GM18873 (cell line): ENCODE results near the gene PALD1.

ENCODE experiments used
- ATAC-seq: cut with Tn5 transposase; IDR thresholded peaks from one replicate; pipeline ENCODE4 v1.9.1; 2021; ENCODE audit warnings: mild to moderate bottlenecking, moderate library complexity, moderate number of reproducible peaks; ENCODE audit not compliant: unreplicated experiment, low FRiP score

Gene PALD1

DNA sequence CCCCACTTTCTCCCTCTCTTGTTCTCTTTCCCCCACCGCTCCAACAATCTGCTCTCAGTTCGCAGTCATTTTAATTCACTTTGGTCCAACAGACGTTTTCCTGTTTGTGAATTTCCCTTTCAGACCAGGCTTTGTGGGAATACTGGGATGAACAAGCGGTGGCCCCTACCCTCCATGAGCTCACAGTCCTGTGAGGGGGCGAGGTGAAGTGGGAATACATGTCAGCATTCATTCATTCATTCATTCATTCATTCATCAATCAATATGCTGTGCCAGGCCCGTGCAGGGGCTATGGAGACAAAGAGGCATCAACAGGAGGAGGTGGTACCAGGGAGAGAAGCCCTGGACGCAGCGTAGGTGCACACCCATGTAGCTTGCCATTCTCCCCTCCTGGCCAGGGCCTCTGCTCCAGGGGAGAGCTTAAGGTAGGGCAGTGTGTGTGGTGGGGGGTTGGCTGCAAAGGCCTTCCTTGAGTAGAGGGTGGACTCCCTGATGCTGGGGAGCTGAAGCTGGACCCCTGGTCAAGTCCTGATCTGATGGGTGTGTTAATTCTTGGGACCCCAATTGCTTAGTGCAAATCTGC is 107.9 kb downstream of the PALD1 start:
- no peak for ATAC-seq

- no peak for ATAC-seq
Measured at GRCh38 chr10:70587045-70587658, 108.6 kb downstream of the PALD1 start.

- no peak for ATAC-seq
Measured at GRCh38 chr10:70588255-70588654, 109.7 kb downstream of the PALD1 start.

- no peak for ATAC-seq
Measured at GRCh38 chr10:70588859-70589570, 110.4 kb downstream of the PALD1 start.

GRCh38 chr10:70589762-70590654 is 111.4 kb downstream of the PALD1 start:
- ATAC-seq = no peak

GRCh38 chr10:70590655-70591416 is 112.3 kb downstream of the PALD1 start:
- ATAC-seq = no peak

GRCh38 chr10:70592186-70592735 is 113.7 kb downstream of the PALD1 start:
- ATAC-seq = no peak

DNA sequence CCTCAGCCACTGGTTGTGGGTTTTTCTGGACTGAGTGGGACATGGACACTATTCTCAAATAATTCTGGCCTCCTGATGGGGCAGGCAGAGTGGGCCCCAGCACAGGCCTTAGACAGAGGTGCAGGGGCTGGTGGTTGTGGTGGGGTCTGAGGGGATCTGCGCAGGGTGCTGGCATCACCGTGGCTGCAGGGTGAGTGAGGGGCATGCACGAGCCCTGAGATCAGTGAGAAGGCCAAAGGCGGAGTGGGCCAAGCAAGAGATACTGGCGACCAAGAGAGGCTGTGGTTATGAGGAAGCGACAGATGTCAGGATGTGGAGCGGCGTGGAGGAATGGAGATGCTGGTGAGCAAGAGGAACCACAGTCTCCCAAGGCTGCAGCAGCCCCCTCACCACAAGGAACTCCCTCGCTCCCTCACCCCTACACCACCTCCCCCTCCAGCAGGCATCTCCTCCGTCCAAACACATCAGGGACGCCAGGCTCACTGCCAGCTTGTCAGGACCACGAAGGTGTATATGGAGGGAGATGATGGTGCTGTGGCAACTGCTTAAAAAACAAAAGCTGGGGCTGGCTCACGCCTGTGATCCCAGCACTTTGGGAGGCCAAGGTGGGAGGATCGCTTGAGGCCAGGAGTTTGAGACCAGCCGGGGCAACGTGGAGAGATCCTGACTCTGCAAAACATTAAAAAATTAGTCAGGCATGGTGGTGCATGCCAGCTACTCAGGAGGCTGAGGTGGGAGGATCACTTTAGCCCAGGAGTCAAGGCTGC is 114.4 kb downstream of the PALD1 start:
- ATAC-seq = no peak

- ATAC-seq = no peak
Measured at GRCh38 chr10:70593513-70593890, 114.9 kb downstream of the PALD1 start.

- ATAC-seq = no peak
Measured at GRCh38 chr10:70594161-70594560, 115.6 kb downstream of the PALD1 start.

GRCh38 chr10:70595566-70596016 is 117.0 kb downstream of the PALD1 start:
- no peak for ATAC-seq

- no peak for ATAC-seq
Measured at GRCh38 chr10:70596110-70596798, 117.7 kb downstream of the PALD1 start.

DNA sequence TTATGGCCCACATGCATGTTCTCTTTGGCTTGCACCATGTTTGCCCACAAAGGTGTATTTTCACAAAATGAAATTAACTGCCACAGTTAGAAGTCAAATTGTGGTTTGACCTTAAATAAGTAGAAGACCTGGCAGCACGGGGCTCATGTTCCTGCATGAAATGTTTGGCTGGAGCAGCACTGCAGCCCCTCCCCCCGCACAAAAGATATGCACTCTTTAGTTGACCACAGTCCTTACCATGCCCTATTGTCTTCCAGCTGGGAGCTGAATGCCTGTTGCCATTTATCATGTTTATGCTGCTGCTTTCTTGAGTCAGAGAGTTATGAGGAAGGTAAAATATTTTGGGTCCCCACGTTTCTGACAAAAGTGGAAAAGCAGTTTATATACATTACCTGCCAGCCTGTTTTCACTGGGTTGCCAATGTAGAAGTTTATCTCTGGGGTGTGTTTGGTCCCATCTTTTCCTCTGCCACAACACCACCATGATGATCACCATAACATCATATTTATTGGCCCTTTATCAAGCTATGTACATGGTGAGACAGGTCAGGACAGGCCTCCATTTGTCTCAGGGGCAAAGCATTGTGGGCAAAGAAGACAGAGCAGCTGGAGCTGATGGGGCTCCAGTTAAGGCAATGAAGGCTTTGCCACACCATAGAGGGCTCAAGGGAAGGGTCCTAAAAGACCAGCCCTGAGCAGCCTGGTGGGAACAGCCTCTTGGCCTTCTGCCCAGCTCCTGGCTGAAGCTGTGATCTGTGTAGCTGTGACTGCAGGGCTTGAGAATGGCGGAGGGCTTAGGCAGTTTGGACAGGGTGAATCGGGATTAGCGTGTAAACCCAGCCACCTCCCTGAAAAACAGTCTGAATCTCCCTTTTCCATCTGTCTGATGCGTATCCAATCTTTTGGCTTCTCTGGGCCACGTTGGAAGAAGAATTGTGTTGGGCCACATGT is 118.6 kb downstream of the PALD1 start:
- ATAC-seq = no peak

GRCh38 chr10:70597856-70598815 is 119.6 kb downstream of the PALD1 start:
- ATAC-seq = no peak

- ATAC-seq = no peak
Measured at GRCh38 chr10:70598857-70599295, 120.3 kb downstream of the PALD1 start.

DNA sequence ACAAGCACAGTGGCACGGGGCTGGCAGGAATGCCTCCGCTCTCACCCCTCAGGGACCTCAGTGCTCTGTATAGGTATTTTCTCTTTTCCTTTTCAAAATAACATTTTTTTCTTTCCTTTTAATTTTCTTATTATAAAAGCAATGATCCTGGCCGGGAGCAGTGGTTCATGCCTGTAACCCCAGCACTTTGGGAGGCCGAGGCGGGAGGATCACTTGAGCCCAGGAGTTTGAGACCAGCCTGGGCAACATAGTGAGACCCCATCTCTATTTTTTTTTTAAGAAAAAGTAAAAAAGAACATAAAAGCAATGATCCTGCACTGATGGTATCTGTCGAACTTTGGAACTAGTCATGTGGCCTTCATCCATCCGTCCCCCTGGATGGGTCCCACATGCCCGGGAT is 120.8 kb downstream of the PALD1 start:
- ATAC-seq = no peak
